Endothelial cell of umbilical vein (primary cell): Measurements from ENCODE around the gene CCDC138. TPM values are rescaled to one million over a fixed set of nuclear protein-coding genes. Genes with fewer than 3 reads are reported as not detected.

ENCODE experiments used
- BruUV-seq: library from RNA; stranded (reverse); fragments of 400-500 nt; replicated peaks from 2 replicates; lab custom pipeline; 2021; lab: Mats Ljungman, UMichigan
- CTCF ChIA-PET: fragments of 300-600, 350-600 bp; sonication (Branson Sonifier 250); formaldehyde crosslinking; loops from one replicate; lab custom pipeline; 2021; ENCODE audit warnings: antibody characterized with exemption, inconsistent platforms; lab: Charles Lee
- POLR2A ChIA-PET: fragments of 300-600, 350-600 bp; sonication (Branson Sonifier 250); formaldehyde crosslinking; loops from one replicate; lab custom pipeline; 2021; ENCODE audit warnings: antibody characterized with exemption, inconsistent platforms; lab: Charles Lee
- DNase-seq: peaks from one replicate; pipeline ENCODE4 v3.0.0-alpha.2; 2011; ENCODE audit warnings: low read depth, low spot score
- FAIRE-seq: peaks from 2 replicates; lab custom pipeline; 2011; peaks lifted over from hg19 to GRCh38; lab: Jason Lieb, UNC
- H2AFZ ChIP-seq: 2 replicates; pipeline ENCODE4 v1.6.0; 2012; ENCODE audit warnings: low read depth, low read length, control low read depth, inconsistent platforms
- H3K27ac ChIP-seq: 2 replicates; pipeline ENCODE4 v1.5.1; 2011; ENCODE audit warnings: low read depth, mild to moderate bottlenecking, control low read depth, low read length, moderate library complexity; ENCODE audit not compliant: insufficient read depth
- H3K27me3 ChIP-seq, 2 experiments: 2 replicates each; pipeline versions ENCODE4 v1.6.0 to v1.6.1; 2011; ENCODE audit warnings: low read length in 2 of 2, mixed read lengths in 1 of 2; ENCODE audit not compliant: control insufficient read depth in 2 of 2, insufficient read depth in 2 of 2
- H3K36me3 ChIP-seq, 2 experiments: 2 replicates in 1 of 2; 3 replicates in 1 of 2; pipeline ENCODE4 v1.5.1; 2011; ENCODE audit warnings: low read length in 2 of 2, mild to moderate bottlenecking in 1 of 2, moderate library complexity in 1 of 2; ENCODE audit not compliant: control insufficient read depth in 2 of 2, insufficient read depth in 2 of 2; ENCODE audit errors: extremely low read depth in 1 of 2
- H3K4me1 ChIP-seq: 3 replicates; pipeline ENCODE4 v1.5.1; 2011; ENCODE audit warnings: mild to moderate bottlenecking, low read length; ENCODE audit not compliant: control insufficient read depth, insufficient read depth; ENCODE audit errors: extremely low read depth
- H3K4me2 ChIP-seq: 2 replicates; pipeline ENCODE4 v1.6.1; 2011; ENCODE audit warnings: low read length, control low read depth, mixed read lengths; ENCODE audit not compliant: insufficient read depth
- H3K4me3 ChIP-seq, 3 experiments: fragments of 200-600 bp in 1 of 3; sonication (generic), shearing (Covaris generic) in 1 of 3; replicated peaks in 1 of 3; 2 replicates each; pipeline ENCODE4 v1.5.1; 2011 to 2016; ENCODE audit warnings: control low read depth in 3 of 3, low read length in 3 of 3, mild to moderate bottlenecking in 2 of 3, inconsistent platforms in 1 of 3, low read depth in 1 of 3, moderate library complexity in 1 of 3; ENCODE audit not compliant: insufficient read depth in 1 of 3
- H3K79me2 ChIP-seq: 2 replicates; pipeline ENCODE4 v1.6.0; 2012; ENCODE audit warnings: low read length, inconsistent platforms; ENCODE audit not compliant: control insufficient read depth, insufficient read depth
- H3K9ac ChIP-seq: replicated peaks from 2 replicates; pipeline ENCODE3; 2011; ENCODE audit warnings: low read length, control low read depth; ENCODE audit not compliant: insufficient read depth; ENCODE audit errors: extremely low read depth
- H3K9me1 ChIP-seq: replicated peaks from 3 replicates; pipeline ENCODE4 v1.6.0; 2011; ENCODE audit warnings: mild to moderate bottlenecking, low read length; ENCODE audit not compliant: control insufficient read depth, insufficient read depth; ENCODE audit errors: extremely low read depth
- H3K9me3 ChIP-seq: replicated peaks from 2 replicates; pipeline ENCODE4 v1.5.1; 2012; ENCODE audit warnings: low read length, inconsistent platforms; ENCODE audit not compliant: control insufficient read depth, insufficient read depth
- H4K20me1 ChIP-seq: replicated peaks from 2 replicates; pipeline ENCODE3; 2011; ENCODE audit warnings: mild to moderate bottlenecking, low read length; ENCODE audit not compliant: control insufficient read depth, insufficient read depth; ENCODE audit errors: extremely low read depth
- EZH2 ChIP-seq: IDR thresholded peaks from 2 replicates; pipeline ENCODE4 v1.6.1; 2012; ENCODE audit warnings: borderline replicate concordance, low read depth, mild to moderate bottlenecking, moderate library complexity, low read length, inconsistent platforms; ENCODE audit not compliant: severe bottlenecking
- FOS ChIP-seq: IDR thresholded peaks from 2 replicates; pipeline ENCODE4 v1.6.1; 2011; ENCODE audit warnings: mild to moderate bottlenecking, low read length, moderate library complexity, borderline replicate concordance; ENCODE audit not compliant: insufficient read depth
- GATA2 ChIP-seq: IDR thresholded peaks from 2 replicates; pipeline ENCODE4 v1.7.0; 2011; ENCODE audit warnings: low read depth, mild to moderate bottlenecking, moderate library complexity, mixed read lengths, low read length; ENCODE audit not compliant: insufficient read length, insufficient read depth
- JUN ChIP-seq: IDR thresholded peaks from 2 replicates; pipeline ENCODE4 v1.6.1; 2011; ENCODE audit warnings: borderline replicate concordance, low read depth; ENCODE audit not compliant: insufficient read length, insufficient read depth
- MYC ChIP-seq: IDR thresholded peaks from one replicate; pipeline ENCODE4 v1.6.1; 2011; ENCODE audit warnings: mild to moderate bottlenecking, low read depth, low read length
- POLR2A ChIP-seq: IDR thresholded peaks from 2 replicates; pipeline ENCODE4 v1.6.1; 2012; ENCODE audit warnings: low read depth, mild to moderate bottlenecking, control low read depth, low read length
- POLR2AphosphoS5 ChIP-seq: IDR thresholded peaks from 2 replicates; pipeline ENCODE4 v1.6.1; 2012; ENCODE audit warnings: low read depth, mild to moderate bottlenecking, control low read depth, low read length, moderate library complexity; ENCODE audit not compliant: insufficient read depth
- dilution Hi-C: fragments of 300-500 bp; cut with MboI; formaldehyde crosslinking; loops from one replicate; pipeline ENCODE4 v1.15.0; 2019; ENCODE audit warnings: low sequenced_read_pairs; ENCODE audit not compliant: extremely low pct_ligation_motif_present
- intact Hi-C: fragments of 100-400 bp; cut with micrococcal nuclease; formaldehyde crosslinking; loops from one replicate; pipeline ENCODE4 v1.10.0; 2022
- polyA plus RNA-seq, 4 experiments: library from polyadenylated mRNA; depleted of rRNA in 3 of 4; stranded (reverse) in 3 of 4; unstranded in 1 of 4; fragments of >200 nt; gene quantifications; 2 replicates each; pipeline versions ENCODE4 v1.2.1 to v1.2.3, GENCODE V29; 2011 to 2012; ENCODE audit warnings: missing spikeins in 1 of 4
- total RNA-seq: library from RNA; stranded (reverse); gene quantifications from 2 replicates; pipeline ENCODE4 v1.2.3, GENCODE V29; 2021
- TF ChIP-seq, protein P1 (sequence below), 2 donors: IDR thresholded peaks; 1 replicate in 1 of 2; 2 replicates in 1 of 2; pipeline ENCODE4 v1.5.1; 2011; ENCODE audit warnings: low read length in 2 of 2, mild to moderate bottlenecking in 2 of 2, moderate library complexity in 2 of 2, control low read depth in 1 of 2, inconsistent platforms in 1 of 2, low read depth in 1 of 2; ENCODE audit not compliant: insufficient read depth in 1 of 2; ENCODE audit errors: extremely low read depth in 1 of 2
- TF ChIP-seq, protein P2 (sequence below): IDR thresholded peaks from 2 replicates; pipeline ENCODE4 v1.6.1; 2011; ENCODE audit not compliant: insufficient read depth, insufficient read length

The CCDC138 gene
- total and polyA plus RNA-seq, 2 donors (not counting 3 experiments of a cell fraction or from before 2014, with no cell fraction given), result 1.5 to 10.8 TPM

DNA sequence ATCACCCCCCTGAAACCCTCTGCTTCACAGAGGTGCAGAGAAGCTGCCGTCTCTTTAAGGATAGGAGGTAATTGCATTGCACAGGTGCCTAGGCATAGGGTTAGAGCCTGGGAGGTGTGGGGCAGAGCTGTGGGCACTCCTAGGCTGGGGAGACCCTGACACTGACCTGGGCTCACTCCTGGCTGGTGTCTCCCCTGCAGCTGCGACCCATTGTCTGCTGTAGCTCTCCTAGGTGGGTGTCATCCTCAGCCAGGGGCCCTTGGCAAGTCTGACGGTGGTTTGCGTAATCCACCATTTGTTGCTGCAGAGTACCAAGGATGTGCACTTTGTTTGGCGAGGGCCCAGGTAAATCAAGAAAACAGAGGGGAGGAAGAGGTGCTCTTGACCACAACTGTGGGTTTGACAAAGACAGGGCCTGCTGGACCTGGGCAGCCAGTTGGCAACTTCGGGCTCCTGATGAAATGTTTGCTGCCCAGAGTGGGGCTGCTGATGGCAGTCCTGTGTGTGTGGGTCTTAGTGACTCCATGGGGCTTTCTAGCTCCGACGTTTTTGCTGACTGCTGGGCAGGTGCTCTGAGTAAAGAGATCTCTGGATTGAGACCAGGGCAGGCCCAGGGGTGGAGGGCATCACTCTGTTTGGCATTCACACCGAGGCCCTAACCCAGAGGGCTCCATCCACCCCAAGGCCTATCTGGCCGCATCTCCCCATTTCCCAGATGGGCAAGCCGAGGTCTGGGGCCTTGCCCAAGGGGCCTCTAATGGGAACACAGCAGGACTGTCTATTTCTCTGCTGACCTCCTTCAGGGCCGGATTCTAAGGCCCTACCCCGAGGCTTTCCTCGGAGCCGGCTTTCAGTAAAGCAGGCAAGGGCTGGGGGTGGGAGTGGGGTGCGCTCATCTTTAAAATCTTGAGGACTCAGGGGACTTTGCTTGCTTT is 134.8 kb downstream of the CCDC138 start:
- dilution Hi-C loops (no loop called here), intact Hi-C loops (no loop called here)
- no peaks in the 10 kb centered on the region for H3K4me1 ChIP-seq
- DNase-seq (no peak), FAIRE-seq (no peak)
- no peaks in the 10 kb centered on the region for H3K9me1 ChIP-seq
- H4K20me1 ChIP-seq, result no peaks in the 10 kb centered on the region
- no peaks in the 10 kb centered on the region for H3K79me2 ChIP-seq
- no peaks in the 10 kb centered on the region for H3K27me3 ChIP-seq
- H3K4me3 ChIP-seq, result no peak overlapping the region
- no TSS peak for BruUV-seq
- no peak for TF ChIP-seq GATA2
- no peak for TF ChIP-seq FOS
- TF ChIP-seq POLR2A, result no peak
- TF ChIP-seq, protein P1, sequence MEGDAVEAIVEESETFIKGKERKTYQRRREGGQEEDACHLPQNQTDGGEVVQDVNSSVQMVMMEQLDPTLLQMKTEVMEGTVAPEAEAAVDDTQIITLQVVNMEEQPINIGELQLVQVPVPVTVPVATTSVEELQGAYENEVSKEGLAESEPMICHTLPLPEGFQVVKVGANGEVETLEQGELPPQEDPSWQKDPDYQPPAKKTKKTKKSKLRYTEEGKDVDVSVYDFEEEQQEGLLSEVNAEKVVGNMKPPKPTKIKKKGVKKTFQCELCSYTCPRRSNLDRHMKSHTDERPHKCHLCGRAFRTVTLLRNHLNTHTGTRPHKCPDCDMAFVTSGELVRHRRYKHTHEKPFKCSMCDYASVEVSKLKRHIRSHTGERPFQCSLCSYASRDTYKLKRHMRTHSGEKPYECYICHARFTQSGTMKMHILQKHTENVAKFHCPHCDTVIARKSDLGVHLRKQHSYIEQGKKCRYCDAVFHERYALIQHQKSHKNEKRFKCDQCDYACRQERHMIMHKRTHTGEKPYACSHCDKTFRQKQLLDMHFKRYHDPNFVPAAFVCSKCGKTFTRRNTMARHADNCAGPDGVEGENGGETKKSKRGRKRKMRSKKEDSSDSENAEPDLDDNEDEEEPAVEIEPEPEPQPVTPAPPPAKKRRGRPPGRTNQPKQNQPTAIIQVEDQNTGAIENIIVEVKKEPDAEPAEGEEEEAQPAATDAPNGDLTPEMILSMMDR (IDR thresholded peaks at IDR 0.05; ENCODE audit: extremely low read depth in 1 of 2, insufficient read depth in 1 of 2, low read depth in 1 of 2, low read length in 2 of 2), result no peak
- no peak for TF ChIP-seq EZH2
- no peak for TF ChIP-seq MYC
- no peak for TF ChIP-seq POLR2AphosphoS5
- TF ChIP-seq, protein P2, sequence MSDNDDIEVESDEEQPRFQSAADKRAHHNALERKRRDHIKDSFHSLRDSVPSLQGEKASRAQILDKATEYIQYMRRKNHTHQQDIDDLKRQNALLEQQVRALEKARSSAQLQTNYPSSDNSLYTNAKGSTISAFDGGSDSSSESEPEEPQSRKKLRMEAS, result no peak
- no peak for TF ChIP-seq JUN
- no peak overlapping the region for H3K27ac ChIP-seq
- ChIA-PET CTCF (no interaction called here), POLR2A (no interaction called here)
- no peaks in the 10 kb centered on the region for H3K36me3 ChIP-seq
- H3K9ac ChIP-seq, result no peak overlapping the region
- H3K4me2 ChIP-seq, result no peak overlapping the region
- no peak overlapping the region for H2AFZ ChIP-seq
- H3K9me3 ChIP-seq, result no peaks in the 10 kb centered on the region
